CD4-positive, alpha-beta T cell treated with Interleukin-10 for 1 hour (primary cell): Measurements from ENCODE around the gene ABCA2.

Experiments
- DNase-seq: peaks from one replicate; pipeline ENCODE4 v3.0.0-alpha.2; 2020

Gene ABCA2, protein sequence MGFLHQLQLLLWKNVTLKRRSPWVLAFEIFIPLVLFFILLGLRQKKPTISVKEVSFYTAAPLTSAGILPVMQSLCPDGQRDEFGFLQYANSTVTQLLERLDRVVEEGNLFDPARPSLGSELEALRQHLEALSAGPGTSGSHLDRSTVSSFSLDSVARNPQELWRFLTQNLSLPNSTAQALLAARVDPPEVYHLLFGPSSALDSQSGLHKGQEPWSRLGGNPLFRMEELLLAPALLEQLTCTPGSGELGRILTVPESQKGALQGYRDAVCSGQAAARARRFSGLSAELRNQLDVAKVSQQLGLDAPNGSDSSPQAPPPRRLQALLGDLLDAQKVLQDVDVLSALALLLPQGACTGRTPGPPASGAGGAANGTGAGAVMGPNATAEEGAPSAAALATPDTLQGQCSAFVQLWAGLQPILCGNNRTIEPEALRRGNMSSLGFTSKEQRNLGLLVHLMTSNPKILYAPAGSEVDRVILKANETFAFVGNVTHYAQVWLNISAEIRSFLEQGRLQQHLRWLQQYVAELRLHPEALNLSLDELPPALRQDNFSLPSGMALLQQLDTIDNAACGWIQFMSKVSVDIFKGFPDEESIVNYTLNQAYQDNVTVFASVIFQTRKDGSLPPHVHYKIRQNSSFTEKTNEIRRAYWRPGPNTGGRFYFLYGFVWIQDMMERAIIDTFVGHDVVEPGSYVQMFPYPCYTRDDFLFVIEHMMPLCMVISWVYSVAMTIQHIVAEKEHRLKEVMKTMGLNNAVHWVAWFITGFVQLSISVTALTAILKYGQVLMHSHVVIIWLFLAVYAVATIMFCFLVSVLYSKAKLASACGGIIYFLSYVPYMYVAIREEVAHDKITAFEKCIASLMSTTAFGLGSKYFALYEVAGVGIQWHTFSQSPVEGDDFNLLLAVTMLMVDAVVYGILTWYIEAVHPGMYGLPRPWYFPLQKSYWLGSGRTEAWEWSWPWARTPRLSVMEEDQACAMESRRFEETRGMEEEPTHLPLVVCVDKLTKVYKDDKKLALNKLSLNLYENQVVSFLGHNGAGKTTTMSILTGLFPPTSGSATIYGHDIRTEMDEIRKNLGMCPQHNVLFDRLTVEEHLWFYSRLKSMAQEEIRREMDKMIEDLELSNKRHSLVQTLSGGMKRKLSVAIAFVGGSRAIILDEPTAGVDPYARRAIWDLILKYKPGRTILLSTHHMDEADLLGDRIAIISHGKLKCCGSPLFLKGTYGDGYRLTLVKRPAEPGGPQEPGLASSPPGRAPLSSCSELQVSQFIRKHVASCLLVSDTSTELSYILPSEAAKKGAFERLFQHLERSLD (N-terminal part only)

DNA sequence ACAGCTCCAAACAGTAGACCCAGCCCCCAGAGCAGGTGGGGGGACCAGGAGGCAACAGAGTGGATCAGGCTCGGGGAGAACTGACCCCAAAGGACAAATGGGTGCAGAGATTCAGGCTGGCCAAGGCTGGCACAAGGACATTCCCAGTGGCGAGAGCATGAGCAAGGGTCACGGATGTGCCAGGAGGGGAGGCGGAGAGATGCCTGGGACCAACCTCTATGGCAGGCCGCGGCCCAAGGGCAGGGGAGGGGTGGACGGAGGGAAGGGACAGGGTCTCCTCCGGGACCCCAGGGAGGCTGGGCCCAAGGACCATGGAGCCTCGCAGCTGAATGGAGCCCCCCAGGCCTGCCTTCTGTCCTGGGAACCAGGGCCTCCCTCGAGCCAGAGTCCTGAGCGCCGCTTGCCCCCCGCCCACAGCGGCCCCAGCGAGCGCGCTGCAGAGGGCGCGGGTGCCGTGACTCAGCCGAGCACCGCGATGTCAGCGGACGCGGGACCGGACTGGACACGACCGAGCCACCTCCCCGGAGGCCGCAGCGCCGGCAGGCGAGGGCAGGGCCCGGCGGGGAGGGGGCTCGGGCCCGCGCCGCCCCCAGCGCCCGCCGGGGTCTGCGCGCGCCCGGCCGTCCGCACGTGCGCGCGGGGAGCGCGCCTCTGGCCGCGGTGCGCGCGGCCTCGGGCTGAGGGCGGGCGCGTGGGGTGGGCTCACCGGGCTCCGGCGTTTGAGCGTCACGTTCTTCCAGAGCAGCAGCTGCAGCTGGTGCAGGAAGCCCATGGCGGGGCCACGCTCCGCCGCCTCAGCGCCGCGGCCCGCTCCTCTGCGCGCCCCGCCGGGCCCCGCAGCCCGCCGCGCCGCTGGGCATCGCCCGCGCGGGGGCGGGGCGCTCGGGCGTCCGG is at the start of gene ABCA2:
Gene ABCA2 (minus strand): TSS at position 869 of the 894 bp plus-strand sequence. CDS start 97 bp downstream, at position 772.
- DNase-seq: no peak

DNA sequence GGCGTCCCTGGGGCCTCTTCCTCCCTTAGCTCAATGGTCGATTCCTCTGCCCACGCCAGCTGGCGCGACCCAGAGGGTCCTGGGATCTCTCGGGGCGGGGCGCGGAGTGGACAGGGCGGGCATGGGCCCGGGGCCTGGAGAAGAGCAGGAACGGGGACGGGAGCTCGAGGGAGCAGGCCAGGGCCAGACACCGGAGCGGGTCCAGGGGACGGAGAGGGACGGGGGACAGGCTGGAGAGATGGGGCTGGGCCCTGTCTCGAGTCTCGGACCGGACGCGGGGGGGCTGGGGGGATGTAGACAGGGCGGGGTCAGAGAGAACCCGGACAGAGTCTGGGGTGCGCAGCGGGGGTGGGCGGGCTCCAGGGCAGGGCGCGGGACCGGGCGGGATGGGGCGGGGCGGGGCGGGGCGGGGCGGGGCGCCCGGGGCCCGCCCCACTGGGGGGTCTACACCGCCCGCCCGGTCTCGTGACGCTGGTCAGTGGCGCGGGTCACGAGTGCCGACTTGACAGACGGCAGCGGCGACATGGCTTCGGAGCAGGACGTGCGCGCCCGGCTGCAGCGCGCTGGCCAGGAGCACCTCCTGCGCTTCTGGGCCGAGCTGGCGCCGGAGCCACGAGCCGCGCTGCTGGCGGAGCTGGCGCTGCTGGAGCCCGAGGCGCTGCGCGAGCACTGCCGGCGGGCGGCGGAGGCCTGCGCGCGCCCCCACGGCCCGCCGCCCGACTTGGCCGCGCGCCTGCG is 49.1 kb upstream of the ABCA2 start, which contains the start of gene UAP1L1:
Gene UAP1L1 (plus strand): TSS at position 508 of the 738 bp plus-strand sequence. CDS start 16 bp downstream, at position 524.
- DNase-seq: peak; percentile 70

- DNase-seq: no peak
These were observed 48.6 kb upstream of the ABCA2 start for GRCh38 chr9:137076636-137077009.

DNA sequence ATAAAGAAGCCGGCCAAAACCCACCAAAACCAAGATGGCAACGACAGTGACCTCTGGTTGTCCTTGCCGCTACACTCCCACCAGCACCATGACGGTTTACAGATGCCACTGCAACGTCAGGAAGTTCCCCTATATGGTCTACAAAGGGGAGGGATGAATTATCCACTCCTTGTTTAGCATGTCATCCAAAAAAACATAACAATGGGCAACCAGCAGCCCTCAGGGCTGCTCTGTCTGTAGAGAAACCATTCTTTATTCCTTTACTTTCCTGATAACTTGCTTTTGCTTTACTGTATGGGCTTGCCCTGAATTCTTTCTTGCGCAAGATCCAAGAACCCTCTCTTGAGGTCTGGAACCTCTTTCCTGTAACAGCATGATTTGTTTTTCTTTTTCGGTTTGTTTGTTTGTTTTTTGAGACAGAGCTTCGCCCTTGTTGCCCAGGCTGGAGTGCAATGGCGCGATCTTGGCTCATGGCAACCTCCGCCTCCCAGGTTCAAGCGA is 47.3 kb upstream of the ABCA2 start:
- no peak for DNase-seq

- DNase-seq: no peak
These were observed 46.7 kb upstream of the ABCA2 start for GRCh38 chr9:137074657-137075274.

GRCh38 chr9:137073992-137074399 is 46.0 kb upstream of the ABCA2 start:
- no peak for DNase-seq

GRCh38 chr9:137071282-137071681 is 43.2 kb upstream of the ABCA2 start:
- no peak for DNase-seq

- DNase-seq: no peak
These were observed 42.9 kb upstream of the ABCA2 start for GRCh38 chr9:137070906-137071275.

- peak; percentile 88 for DNase-seq
These were observed 42.3 kb upstream of the ABCA2 start, which contains the start of gene SAPCD2 for GRCh38 chr9:137070201-137070905. SAPCD2 (minus strand) TSS chr9:137070557; CDS start chr9:137070460, 97 bp downstream.

- DNase-seq: no peak
These were observed 41.6 kb upstream of the ABCA2 start for GRCh38 chr9:137069508-137070091.

DNA sequence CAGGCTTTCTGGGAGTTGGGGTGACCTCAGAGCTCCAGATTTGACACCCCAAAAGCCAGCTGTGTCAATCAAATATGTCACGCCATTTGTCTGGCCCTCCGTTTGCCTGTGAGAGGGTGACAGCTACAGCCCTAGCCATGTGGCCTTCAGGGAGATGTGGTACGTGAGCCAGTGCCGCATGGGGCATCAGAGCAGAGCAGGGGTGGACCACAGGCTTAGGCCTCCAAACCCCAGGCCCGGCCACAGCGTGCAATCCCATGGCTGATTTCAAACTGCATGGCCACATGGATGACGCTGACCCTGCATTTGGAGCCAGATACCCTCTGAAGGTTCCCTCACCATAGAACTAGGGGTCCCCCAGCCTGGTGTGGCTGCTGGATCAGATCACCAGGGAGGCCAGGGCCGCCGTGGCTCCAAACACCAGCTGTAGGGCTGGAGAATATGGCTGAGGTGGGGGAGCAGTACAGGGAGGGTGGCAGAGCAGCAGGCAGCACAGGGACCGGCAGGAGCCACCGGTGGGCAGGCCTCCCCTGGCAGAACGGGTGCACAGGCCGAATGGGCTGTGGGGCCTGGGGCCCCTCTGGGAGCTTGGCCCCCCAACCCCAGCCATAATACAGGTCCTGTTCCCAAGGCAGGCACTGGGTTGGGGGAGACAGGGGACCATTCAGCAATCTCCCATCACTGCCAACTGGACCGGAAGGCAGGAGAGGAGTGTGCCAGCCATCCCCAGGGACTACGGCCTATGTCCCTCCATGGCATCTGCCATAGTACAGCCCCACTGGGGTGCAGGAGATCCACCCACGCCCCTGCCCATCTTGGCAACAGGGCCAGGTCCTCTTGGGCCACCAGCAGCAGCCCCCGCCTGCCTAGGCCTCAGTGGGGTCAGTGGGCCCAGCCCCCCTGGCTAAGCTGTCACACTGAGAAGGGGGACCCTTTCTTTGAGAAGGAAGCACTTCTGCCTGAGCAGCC is 40.8 kb upstream of the ABCA2 start:
- no peak for DNase-seq

DNA sequence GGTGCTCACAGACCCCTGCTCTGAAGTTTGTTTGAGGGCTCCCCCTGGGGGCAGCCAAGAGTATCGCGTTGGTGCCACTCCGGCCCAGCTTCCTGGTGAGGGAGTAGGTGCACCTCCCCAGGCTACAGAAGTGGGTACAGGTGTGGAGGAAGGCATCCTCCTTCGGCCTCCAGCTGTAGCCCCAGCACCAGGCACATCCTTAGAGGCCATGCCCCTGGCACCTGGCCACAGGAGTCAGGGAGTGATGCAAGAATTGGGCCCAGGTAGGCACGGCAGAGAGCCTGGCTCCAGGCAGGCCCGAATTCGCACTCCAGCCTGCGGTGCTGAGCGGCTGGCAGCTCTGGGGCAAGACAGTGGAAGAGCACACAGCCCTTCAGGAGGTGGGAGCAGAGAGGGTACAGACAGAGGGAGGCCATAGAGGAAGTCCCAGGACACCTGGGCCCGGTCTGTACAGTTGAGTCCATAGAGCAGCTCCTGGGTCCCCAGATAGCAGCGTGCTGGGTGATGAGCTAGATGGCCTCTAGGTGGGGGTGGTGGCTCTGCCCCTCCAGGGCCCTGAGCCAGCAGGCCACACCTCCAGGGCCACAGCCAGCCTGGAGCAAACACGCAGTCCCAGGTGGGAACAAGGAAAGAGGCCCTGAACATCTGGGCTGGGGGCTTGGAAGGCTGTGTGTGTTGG is 40.0 kb upstream of the ABCA2 start:
- DNase-seq: peak; percentile 92

DNA sequence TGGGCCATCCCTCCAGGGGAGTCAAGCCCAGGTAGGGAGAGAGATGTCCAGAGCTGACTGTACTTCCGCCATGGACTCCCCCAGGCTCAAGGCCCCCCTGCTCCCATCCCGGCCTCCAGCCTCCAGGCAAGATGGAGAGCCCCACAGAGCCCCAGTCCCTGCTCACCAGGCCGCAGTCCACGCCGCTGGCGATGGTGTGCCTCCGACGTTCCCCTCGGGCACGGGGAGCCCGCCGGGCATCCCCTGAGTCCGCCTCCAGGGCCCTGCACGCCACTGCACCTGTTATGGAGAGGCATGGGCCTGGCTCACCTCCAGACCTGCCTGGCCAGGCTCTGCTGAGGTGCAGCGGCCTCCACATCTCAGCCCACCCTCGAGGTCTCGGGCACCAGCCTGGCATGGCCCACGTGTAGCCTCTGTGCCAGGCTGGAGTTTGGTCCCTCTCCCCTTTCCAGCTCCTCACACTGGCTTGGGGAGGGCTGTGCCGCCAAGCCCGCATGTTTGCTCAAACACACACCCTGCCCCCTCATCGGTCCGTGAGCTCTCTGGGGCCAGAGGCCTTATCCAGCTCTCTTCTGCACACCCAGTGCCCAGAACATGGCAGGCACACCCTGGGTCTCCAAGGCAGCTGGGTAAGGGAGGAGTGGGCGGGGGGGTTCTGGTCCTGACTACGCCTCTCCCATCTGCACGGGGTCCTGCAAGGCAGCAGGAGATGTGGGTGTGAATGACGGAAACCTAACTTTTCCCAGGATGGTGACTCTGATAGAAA is 38.2 kb upstream of the ABCA2 start:
- DNase-seq: no peak

GRCh38 chr9:137065336-137065967 is 37.4 kb upstream of the ABCA2 start:
- no peak for DNase-seq

- no peak for DNase-seq
These were observed 36.8 kb upstream of the ABCA2 start for GRCh38 chr9:137064880-137065164.
